Measurements from ENCODE around the gene SPATA31C2. TPM values are rescaled to one million over a fixed set of nuclear protein-coding genes. Genes with fewer than 3 reads are reported as not detected.

Gene SPATA31C2
- total RNA-seq, 1 experiment from 2014 or later: not detected

DNA sequence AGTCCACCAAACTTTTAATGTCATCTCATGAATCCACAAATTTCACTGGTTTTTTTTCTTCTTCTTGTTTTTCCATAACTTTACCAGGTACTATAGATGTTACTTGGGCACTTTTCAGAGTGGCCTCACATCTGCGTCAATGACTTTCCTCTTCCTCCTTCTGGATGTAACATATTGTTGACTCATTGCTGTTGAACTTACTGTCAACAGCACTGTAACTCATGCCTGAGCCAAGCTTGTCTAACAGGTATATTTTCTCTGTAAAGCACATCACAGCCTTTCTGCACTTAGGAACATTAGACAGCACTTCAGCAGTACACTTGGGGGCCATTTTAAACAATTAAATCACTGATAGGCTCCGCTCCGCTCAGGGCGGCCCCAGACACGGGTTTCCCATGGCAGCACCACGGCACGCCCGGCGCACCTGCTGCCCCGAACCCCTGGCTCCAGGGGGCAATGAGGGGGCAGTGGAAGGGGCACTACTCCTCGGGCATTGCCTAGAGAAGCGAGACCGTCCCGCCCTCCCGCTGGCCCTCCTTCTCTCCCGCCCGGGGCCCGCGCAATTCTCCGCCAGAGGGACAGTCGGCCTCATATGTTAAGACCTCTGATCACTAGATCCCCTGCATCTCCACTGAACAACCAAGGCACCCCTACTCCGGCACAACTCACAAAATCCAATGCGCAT lies 41.9 kb upstream of the SPATA31C2 start:
- POLR2A ChIA-PET: no interaction called here
- no TSS peak for BruUV-seq (replicated peaks)
- DNase-seq (ENCODE audit: low read depth, low spot score): no peak
- CTCF ChIA-PET: no interaction called here
- Histone ChIP-seq H3K27me3 (ENCODE audit: insufficient read depth, low read length) (no peaks in the 10 kb centered on the region), H3K4me3 (replicated peaks in 1 of 2; ENCODE audit: low read depth in 1 of 2, low read length in 2 of 2) (no peak overlapping the region), H3K27ac (ENCODE audit: low read depth, low read length) (no peak overlapping the region), H3K9me2 (ENCODE audit: insufficient read depth) (no peaks in the 10 kb centered on the region), H3K9me3 (ENCODE audit: control insufficient read depth in 1 of 2, insufficient read depth in 1 of 2, low read depth in 1 of 2, low read length in 2 of 2) (no peaks in the 10 kb centered on the region), H3K4me2 (ENCODE audit: low read length) (no peak overlapping the region), H4K20me1 (ENCODE audit: insufficient read depth) (no peaks in the 10 kb centered on the region), H3K4me1 (ENCODE audit: control insufficient read depth in 1 of 2, insufficient read depth in 2 of 2, low read length in 2 of 2) (no peaks in the 10 kb centered on the region; a peak in 1 of 4 replicates), H3K9ac (ENCODE audit: low read length) (no peak overlapping the region), H2AFZ (ENCODE audit: low read depth, low read length, poor library complexity, severe bottlenecking) (no peak overlapping the region), H3K79me2 (ENCODE audit: insufficient read depth, low read length) (no peaks in the 10 kb centered on the region), H3K36me3 (ENCODE audit: control insufficient read depth in 1 of 2, insufficient read depth in 2 of 2, low read length in 2 of 2) (no peaks in the 10 kb centered on the region)
- RAD21 ChIA-PET (ENCODE audit: low non-redundant PET in 1 of 2, low total read pairs in 2 of 2, uncharacterized antibody in 2 of 2, unreplicated experiment in 2 of 2): no interaction called here
- intact Hi-C loops (cut with micrococcal nuclease): no loop called here
- TF ChIP-seq ZNF274 (IDR thresholded peaks at IDR 0.05; ENCODE audit: low read depth, low read length) (no peak), JUND (IDR thresholded peaks at IDR 0.05) (no peak), POLR2AphosphoS5 (IDR thresholded peaks at IDR 0.05; ENCODE audit: low read depth, low read length) (no peak)
- TF ChIP-seq, protein P1, sequence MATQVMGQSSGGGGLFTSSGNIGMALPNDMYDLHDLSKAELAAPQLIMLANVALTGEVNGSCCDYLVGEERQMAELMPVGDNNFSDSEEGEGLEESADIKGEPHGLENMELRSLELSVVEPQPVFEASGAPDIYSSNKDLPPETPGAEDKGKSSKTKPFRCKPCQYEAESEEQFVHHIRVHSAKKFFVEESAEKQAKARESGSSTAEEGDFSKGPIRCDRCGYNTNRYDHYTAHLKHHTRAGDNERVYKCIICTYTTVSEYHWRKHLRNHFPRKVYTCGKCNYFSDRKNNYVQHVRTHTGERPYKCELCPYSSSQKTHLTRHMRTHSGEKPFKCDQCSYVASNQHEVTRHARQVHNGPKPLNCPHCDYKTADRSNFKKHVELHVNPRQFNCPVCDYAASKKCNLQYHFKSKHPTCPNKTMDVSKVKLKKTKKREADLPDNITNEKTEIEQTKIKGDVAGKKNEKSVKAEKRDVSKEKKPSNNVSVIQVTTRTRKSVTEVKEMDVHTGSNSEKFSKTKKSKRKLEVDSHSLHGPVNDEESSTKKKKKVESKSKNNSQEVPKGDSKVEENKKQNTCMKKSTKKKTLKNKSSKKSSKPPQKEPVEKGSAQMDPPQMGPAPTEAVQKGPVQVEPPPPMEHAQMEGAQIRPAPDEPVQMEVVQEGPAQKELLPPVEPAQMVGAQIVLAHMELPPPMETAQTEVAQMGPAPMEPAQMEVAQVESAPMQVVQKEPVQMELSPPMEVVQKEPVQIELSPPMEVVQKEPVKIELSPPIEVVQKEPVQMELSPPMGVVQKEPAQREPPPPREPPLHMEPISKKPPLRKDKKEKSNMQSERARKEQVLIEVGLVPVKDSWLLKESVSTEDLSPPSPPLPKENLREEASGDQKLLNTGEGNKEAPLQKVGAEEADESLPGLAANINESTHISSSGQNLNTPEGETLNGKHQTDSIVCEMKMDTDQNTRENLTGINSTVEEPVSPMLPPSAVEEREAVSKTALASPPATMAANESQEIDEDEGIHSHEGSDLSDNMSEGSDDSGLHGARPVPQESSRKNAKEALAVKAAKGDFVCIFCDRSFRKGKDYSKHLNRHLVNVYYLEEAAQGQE (IDR thresholded peaks at IDR 0.05; ENCODE audit: low read depth): no peak
- ATAC-seq: no peak

DNA sequence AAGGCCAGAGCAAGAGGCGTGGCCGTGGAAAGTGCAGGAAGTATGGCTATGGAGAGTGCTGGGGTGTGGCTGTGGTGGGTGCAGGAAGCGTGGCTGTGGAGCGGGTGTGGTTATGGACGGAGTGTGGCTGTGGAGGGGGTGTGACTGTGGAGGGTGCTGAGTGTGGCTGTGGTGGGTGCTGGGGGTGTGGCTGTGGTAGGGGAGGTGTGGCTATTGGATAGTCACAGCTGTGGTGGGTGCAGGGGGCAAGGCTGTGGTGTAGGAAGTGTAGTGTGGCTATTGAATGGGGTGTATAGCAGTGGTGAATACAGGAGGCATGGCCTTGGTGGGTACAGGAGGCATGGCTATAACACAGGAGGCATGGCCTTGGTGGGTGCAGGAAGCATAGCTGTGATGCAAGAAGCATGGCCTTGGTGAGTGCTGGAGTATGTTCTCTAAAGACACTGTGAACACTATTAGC lies 40.8 kb upstream of the SPATA31C2 start:
- Histone ChIP-seq H3K79me2 (ENCODE audit: insufficient read depth, low read length) (no peaks in the 10 kb centered on the region), H3K9ac (ENCODE audit: low read length) (no peak overlapping the region), H3K27ac (ENCODE audit: low read depth, low read length) (no peak overlapping the region), H3K4me2 (ENCODE audit: low read length) (no peak overlapping the region), H3K4me1 (ENCODE audit: control insufficient read depth in 1 of 2, insufficient read depth in 2 of 2, low read length in 2 of 2) (no peaks in the 10 kb centered on the region; a peak in 1 of 4 replicates), H3K9me2 (ENCODE audit: insufficient read depth) (no peaks in the 10 kb centered on the region), H3K9me3 (ENCODE audit: control insufficient read depth in 1 of 2, insufficient read depth in 1 of 2, low read depth in 1 of 2, low read length in 2 of 2) (no peaks in the 10 kb centered on the region), H2AFZ (ENCODE audit: low read depth, low read length, poor library complexity, severe bottlenecking) (no peak overlapping the region), H4K20me1 (ENCODE audit: insufficient read depth) (no peaks in the 10 kb centered on the region), H3K36me3 (ENCODE audit: control insufficient read depth in 1 of 2, insufficient read depth in 2 of 2, low read length in 2 of 2) (no peaks in the 10 kb centered on the region), H3K4me3 (replicated peaks in 1 of 2; ENCODE audit: low read depth in 1 of 2, low read length in 2 of 2) (no peak overlapping the region), H3K27me3 (ENCODE audit: insufficient read depth, low read length) (no peaks in the 10 kb centered on the region)
- POLR2A ChIA-PET: no interaction called here
- RAD21 ChIA-PET (ENCODE audit: low non-redundant PET in 1 of 2, low total read pairs in 2 of 2, uncharacterized antibody in 2 of 2, unreplicated experiment in 2 of 2): no interaction called here
- intact Hi-C loops (cut with micrococcal nuclease): loop anchor here (10.0 kb wide), 1 partner anchor 826 kb away; no protein-coding TSS in a partner anchor
- ATAC-seq (no peak), DNase-seq (ENCODE audit: low read depth, low spot score) (no peak)
- CTCF ChIA-PET: no interaction called here
- BruUV-seq (replicated peaks): no TSS peak
- TF ChIP-seq EZH2 (IDR thresholded peaks at IDR 0.05): no peak
- TF ChIP-seq SP1 (IDR thresholded peaks at IDR 0.05; ENCODE audit: low read depth): no peak
- no peak for TF ChIP-seq ZFX (IDR thresholded peaks at IDR 0.05)
- no peak for TF ChIP-seq CEBPB (IDR thresholded peaks at IDR 0.05; ENCODE audit: low read depth)
- TF ChIP-seq JUND (IDR thresholded peaks at IDR 0.05): no peak
- TF ChIP-seq ZNF274 (IDR thresholded peaks at IDR 0.05; ENCODE audit: low read depth, low read length): no peak
- no peak for TF ChIP-seq POLR2A (IDR thresholded peaks at IDR 0.05; ENCODE audit: borderline replicate concordance, extremely low read depth, insufficient read depth, insufficient read length)
- no peak for TF ChIP-seq ELF1 (IDR thresholded peaks at IDR 0.05; ENCODE audit: borderline replicate concordance, low read depth)
- no peak for TF ChIP-seq FOSL1 (IDR thresholded peaks at IDR 0.05; ENCODE audit: low read depth)
- TF ChIP-seq, protein P2, sequence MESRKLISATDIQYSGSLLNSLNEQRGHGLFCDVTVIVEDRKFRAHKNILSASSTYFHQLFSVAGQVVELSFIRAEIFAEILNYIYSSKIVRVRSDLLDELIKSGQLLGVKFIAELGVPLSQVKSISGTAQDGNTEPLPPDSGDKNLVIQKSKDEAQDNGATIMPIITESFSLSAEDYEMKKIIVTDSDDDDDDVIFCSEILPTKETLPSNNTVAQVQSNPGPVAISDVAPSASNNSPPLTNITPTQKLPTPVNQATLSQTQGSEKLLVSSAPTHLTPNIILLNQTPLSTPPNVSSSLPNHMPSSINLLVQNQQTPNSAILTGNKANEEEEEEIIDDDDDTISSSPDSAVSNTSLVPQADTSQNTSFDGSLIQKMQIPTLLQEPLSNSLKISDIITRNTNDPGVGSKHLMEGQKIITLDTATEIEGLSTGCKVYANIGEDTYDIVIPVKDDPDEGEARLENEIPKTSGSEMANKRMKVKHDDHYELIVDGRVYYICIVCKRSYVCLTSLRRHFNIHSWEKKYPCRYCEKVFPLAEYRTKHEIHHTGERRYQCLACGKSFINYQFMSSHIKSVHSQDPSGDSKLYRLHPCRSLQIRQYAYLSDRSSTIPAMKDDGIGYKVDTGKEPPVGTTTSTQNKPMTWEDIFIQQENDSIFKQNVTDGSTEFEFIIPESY (IDR thresholded peaks at IDR 0.05; ENCODE audit: extremely low read depth, insufficient replicate concordance, low read length): no peak
- TF ChIP-seq, protein P3, sequence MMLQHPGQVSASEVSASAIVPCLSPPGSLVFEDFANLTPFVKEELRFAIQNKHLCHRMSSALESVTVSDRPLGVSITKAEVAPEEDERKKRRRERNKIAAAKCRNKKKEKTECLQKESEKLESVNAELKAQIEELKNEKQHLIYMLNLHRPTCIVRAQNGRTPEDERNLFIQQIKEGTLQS (IDR thresholded peaks at IDR 0.05): no peak
- no peak for TF ChIP-seq CBX3 (IDR thresholded peaks at IDR 0.05; ENCODE audit: low read depth)
